ENCODE results near the gene ATP8B1. TPM values are rescaled to one million over a fixed set of nuclear protein-coding genes. Genes with fewer than 3 reads are reported as not detected.

Gene ATP8B1
- total and polyA plus RNA-seq, 2 experiments from 2014 or later, result 1.7 to 3.0 TPM

GRCh38 chr18:57806978-57807285 is 3.8 kb upstream of the ATP8B1 start:
- H3F3A ChIP-seq (replicated peaks; ENCODE audit: low read depth), result 0 out of 2 replicates have a peak, but pooled peaks cover 7% of the 10 kb centered on the region
- H3K27me3 ChIP-seq (ENCODE audit: insufficient read depth), result peaks cover 35% of the 10 kb centered on the region
- Mint-ChIP-seq H3K4me1 (peaks cover 8% of the 10 kb centered on the region), H3K4me3 (no peak overlapping the region), H3K27me3 (ENCODE audit: insufficient read depth, low read depth, poor library complexity) (peaks cover 24% of the 10 kb centered on the region), H3K9me3 (no peaks in the 10 kb centered on the region), H3K36me3 (ENCODE audit: low read depth) (no peaks in the 10 kb centered on the region), H3K27ac (no peak overlapping the region)
- no peaks in the 10 kb centered on the region for H3K36me3 ChIP-seq (ENCODE audit: insufficient read depth)
- H3K9me2 ChIP-seq (ENCODE audit: insufficient read depth), result no peaks in the 10 kb centered on the region
- no peak overlapping the region for H3K4me2 ChIP-seq
- H3K79me2 ChIP-seq (replicated peaks; ENCODE audit: insufficient read depth), result no peaks in the 10 kb centered on the region
- ATAC-seq (no peak), DNase-seq (ENCODE audit: low spot score) (no peak)
- no peaks in the 10 kb centered on the region for H4K20me1 ChIP-seq (replicated peaks; ENCODE audit: insufficient read depth)
- H3K4me3 ChIP-seq, result no peak overlapping the region
- H3K27ac ChIP-seq (ENCODE audit: low read depth), result no peak overlapping the region
- TF ChIP-seq EZH2phosphoT487 (IDR thresholded peaks at IDR 0.05; ENCODE audit: unreplicated experiment), result no peak
- TF ChIP-seq REST (IDR thresholded peaks at IDR 0.05; ENCODE audit: unreplicated experiment), result no peak
- TF ChIP-seq CTCF (conservative IDR thresholded peaks at IDR 0.05; ENCODE audit: low read depth in 2 of 2), result no peak
- no peak for TF ChIP-seq ETS1 (IDR thresholded peaks at IDR 0.05)
- TF ChIP-seq ZNF462 (CRISPR knock-in tag; IDR thresholded peaks at IDR 0.05), result no peak
- TF ChIP-seq ZNF114 (CRISPR knock-in tag; IDR thresholded peaks at IDR 0.05), result no peak
- no peak for TF ChIP-seq STAT1 (IDR thresholded peaks at IDR 0.05; ENCODE audit: unreplicated experiment)
- no peak for TF ChIP-seq EZH2 (IDR thresholded peaks at IDR 0.05; ENCODE audit: low read depth, unreplicated experiment)
- TF ChIP-seq ZNF331 (CRISPR knock-in tag; IDR thresholded peaks at IDR 0.05; ENCODE audit: low read depth), result no peak
- TF ChIP-seq JUNB (IDR thresholded peaks at IDR 0.05; ENCODE audit: unreplicated experiment), result no peak
- no peak for TF ChIP-seq NANOG (IDR thresholded peaks at IDR 0.05; ENCODE audit: borderline replicate concordance)
- no peak for TF ChIP-seq CREB1 (CRISPR knock-in tag; IDR thresholded peaks at IDR 0.05; ENCODE audit: low read depth)
- TF ChIP-seq POLR2AphosphoS5 (IDR thresholded peaks at IDR 0.05; ENCODE audit: low read depth), result no peak
- H2AFZ ChIP-seq, result no peak overlapping the region
- no peaks in the 10 kb centered on the region for H3K4me1 ChIP-seq (ENCODE audit: insufficient read depth)
